ENCODE data around the gene RTN3.

DNA sequence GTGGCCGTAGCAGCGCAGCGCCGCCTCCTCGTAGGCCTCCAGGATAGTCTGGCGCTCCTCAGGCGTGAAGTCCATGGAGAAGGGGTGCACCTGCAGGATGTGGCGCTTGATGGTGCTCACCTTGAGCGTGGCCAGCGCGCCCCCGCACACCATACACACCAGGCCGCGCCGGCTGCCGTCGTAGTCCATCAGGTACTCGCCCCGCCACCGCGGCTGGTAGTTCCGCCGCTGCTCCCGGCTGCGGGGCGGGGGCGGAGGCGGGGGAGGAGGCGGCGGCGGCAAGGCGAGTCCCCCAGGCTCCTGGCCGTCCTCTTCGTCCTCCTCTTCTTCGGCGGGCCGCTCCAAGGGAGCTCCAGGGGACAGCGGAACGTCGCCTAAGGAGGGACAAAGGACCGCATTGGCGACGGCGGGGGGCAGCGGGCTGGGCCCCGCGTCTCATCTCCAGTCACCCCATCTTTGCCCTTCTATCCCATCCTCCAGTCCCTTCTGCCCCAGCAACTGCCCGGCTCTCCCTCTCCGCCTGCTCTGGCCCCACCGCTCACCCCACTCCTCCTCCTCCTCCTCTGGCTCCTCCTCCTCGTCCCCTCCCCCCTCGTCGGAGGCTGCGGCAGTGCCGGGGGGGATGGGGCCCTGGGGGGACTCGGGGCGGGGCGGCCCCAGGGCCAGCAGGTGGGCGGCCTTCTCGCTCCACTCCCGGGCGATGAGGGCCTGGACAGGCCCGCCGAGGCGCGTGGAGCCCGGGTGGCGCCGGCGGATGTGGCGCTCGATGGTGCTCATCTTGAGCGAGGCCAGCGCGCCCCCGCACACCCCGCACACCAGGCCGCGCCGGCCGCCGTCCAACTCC, 82.4 kb downstream of the RTN3 start:
- TF ChIP-seq POLR2AphosphoS5 (IDR thresholded peaks at IDR 0.05) (peak; percentile 45), POLR2A (IDR thresholded peaks at IDR 0.05) (peak in 1 of 2 donors; percentile 29), EP300 (IDR thresholded peaks at IDR 0.05) (no peak)
- TF ChIP-seq, protein P1, sequence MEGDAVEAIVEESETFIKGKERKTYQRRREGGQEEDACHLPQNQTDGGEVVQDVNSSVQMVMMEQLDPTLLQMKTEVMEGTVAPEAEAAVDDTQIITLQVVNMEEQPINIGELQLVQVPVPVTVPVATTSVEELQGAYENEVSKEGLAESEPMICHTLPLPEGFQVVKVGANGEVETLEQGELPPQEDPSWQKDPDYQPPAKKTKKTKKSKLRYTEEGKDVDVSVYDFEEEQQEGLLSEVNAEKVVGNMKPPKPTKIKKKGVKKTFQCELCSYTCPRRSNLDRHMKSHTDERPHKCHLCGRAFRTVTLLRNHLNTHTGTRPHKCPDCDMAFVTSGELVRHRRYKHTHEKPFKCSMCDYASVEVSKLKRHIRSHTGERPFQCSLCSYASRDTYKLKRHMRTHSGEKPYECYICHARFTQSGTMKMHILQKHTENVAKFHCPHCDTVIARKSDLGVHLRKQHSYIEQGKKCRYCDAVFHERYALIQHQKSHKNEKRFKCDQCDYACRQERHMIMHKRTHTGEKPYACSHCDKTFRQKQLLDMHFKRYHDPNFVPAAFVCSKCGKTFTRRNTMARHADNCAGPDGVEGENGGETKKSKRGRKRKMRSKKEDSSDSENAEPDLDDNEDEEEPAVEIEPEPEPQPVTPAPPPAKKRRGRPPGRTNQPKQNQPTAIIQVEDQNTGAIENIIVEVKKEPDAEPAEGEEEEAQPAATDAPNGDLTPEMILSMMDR (IDR thresholded peaks at IDR 0.05): peak in 2 of 4 experiments; percentile 2 to 30

Measured in gastroesophageal sphincter (tissue), 3 donors.